HCT116 (cell line): ENCODE measurements around the gene PYGB. TPM values are rescaled to one million over a fixed set of nuclear protein-coding genes. Genes with fewer than 3 reads are reported as not detected.

Source experiments
- ATAC-seq: fragments of 200-7000 bp; cut with Tn5 transposase; 2 replicates; pipeline ENCODE4 v1.9.1; 2020; ENCODE audit warnings: mild to moderate bottlenecking, moderate library complexity
- BruUV-seq: library from RNA; stranded (reverse); fragments of 400-500 nt; replicated peaks from 2 replicates; lab custom pipeline; 2021; lab: Mats Ljungman, UMichigan
- CTCF ChIA-PET: fragments of 300-600 bp; sonication (Branson Sonifier 250); formaldehyde crosslinking; loops from one replicate; lab custom pipeline; 2021; ENCODE audit warnings: antibody characterized with exemption; lab: Charles Lee
- POLR2A ChIA-PET: fragments of 300-600, 350-600 bp; sonication (Branson Sonifier 250); formaldehyde crosslinking; loops from one replicate; lab custom pipeline; 2021; ENCODE audit warnings: antibody characterized with exemption; lab: Charles Lee
- RAD21 ChIA-PET, 2 experiments: fragments of 300-600 bp; sonication (Branson Sonifier 250); formaldehyde crosslinking; loops; one replicate each; lab custom pipeline; 2023; ENCODE audit warnings: low total read pairs in 2 of 2; ENCODE audit not compliant: uncharacterized antibody in 2 of 2, unreplicated experiment in 2 of 2, low non-redundant PET in 1 of 2; lab: Charles Lee
- DNase-seq: peaks from one replicate; pipeline ENCODE4 v3.0.0-alpha.2; 2010; ENCODE audit warnings: low read depth, low spot score
- H2AFZ ChIP-seq: fragments of 200-600 bp; shearing (Covaris generic), sonication (generic); 2 replicates; pipeline ENCODE4 v1.6.1; 2017; ENCODE audit warnings: low read depth, mixed run types, mixed read lengths, antibody characterized with exemption, low read length; ENCODE audit not compliant: poor library complexity, severe bottlenecking
- H3K27ac ChIP-seq: 2 replicates; pipeline ENCODE4 v1.5.1; 2012; ENCODE audit warnings: low read depth, low read length
- H3K27me3 ChIP-seq: fragments of 200-600 bp; sonication (generic); 2 replicates; pipeline ENCODE4 v1.6.1; 2016; ENCODE audit warnings: mixed run types, low read length, mixed read lengths; ENCODE audit not compliant: insufficient read depth
- H3K36me3 ChIP-seq, 2 experiments: fragments of 200-500 bp in 1 of 2; fragments of 200-600 bp in 1 of 2; sonication (Bioruptor generic) in 1 of 2; sonication (generic) in 1 of 2; 2 replicates each; pipeline versions ENCODE4 v1.5.1 to v1.6.1; 2014 to 2016; ENCODE audit warnings: low read length in 2 of 2, inconsistent platforms in 1 of 2, mixed read lengths in 1 of 2, mixed run types in 1 of 2; ENCODE audit not compliant: insufficient read depth in 2 of 2, control insufficient read depth in 1 of 2
- H3K4me1 ChIP-seq, 2 experiments: fragments of 200-600 bp in 1 of 2; sonication (generic) in 1 of 2; 2 replicates each; pipeline versions ENCODE4 v1.5.1 to v1.6.1; 2012 to 2017; ENCODE audit warnings: low read length in 2 of 2, inconsistent platforms in 1 of 2, mild to moderate bottlenecking in 1 of 2, mixed read lengths in 1 of 2, mixed run types in 1 of 2, moderate library complexity in 1 of 2; ENCODE audit not compliant: insufficient read depth in 2 of 2, control insufficient read depth in 1 of 2
- H3K4me2 ChIP-seq: fragments of 200-600 bp; sonication (generic); 2 replicates; pipeline ENCODE4 v1.6.1; 2017; ENCODE audit warnings: mixed run types, low read length, mixed read lengths
- H3K4me3 ChIP-seq, 2 experiments: fragments of 200-600 bp in 1 of 2; sonication (generic) in 1 of 2; replicated peaks in 1 of 2; 2 replicates each; pipeline ENCODE4 v1.5.1; 2011 to 2016; ENCODE audit warnings: low read length in 2 of 2, control low read depth in 1 of 2, low read depth in 1 of 2, mild to moderate bottlenecking in 1 of 2, mixed read lengths in 1 of 2, mixed run types in 1 of 2
- H3K79me2 ChIP-seq: fragments of 200-600 bp; sonication (generic); 2 replicates; pipeline ENCODE4 v1.6.1; 2017; ENCODE audit warnings: mild to moderate bottlenecking, mixed run types, low read length, moderate library complexity, mixed read lengths; ENCODE audit not compliant: insufficient read depth
- H3K9ac ChIP-seq: fragments of 200-600 bp; sonication (generic); 2 replicates; pipeline ENCODE4 v1.6.1; 2016; ENCODE audit warnings: low read length, mixed read lengths
- H3K9me2 ChIP-seq: fragments of 200-600 bp; sonication (generic), shearing (Covaris generic); 2 replicates; pipeline ENCODE4 v1.6.1; 2017; ENCODE audit warnings: mixed run types, mild to moderate bottlenecking, moderate library complexity; ENCODE audit not compliant: insufficient read depth
- H3K9me3 ChIP-seq, 2 experiments: fragments of 200-500 bp in 1 of 2; fragments of 200-600 bp in 1 of 2; sonication (Bioruptor generic) in 1 of 2; sonication (generic) in 1 of 2; 2 replicates each; pipeline ENCODE4 v1.6.1; 2014 to 2017; ENCODE audit warnings: low read length in 2 of 2, mixed read lengths in 2 of 2, inconsistent platforms in 1 of 2, low read depth in 1 of 2, mild to moderate bottlenecking in 1 of 2, mixed run types in 1 of 2, moderate library complexity in 1 of 2; ENCODE audit not compliant: control insufficient read depth in 1 of 2, insufficient read depth in 1 of 2
- H4K20me1 ChIP-seq: fragments of 200-600 bp; sonication (generic), shearing (Covaris generic); 2 replicates; pipeline ENCODE4 v1.6.1; 2017; ENCODE audit warnings: mixed run types, mild to moderate bottlenecking, moderate library complexity; ENCODE audit not compliant: insufficient read depth
- ATF3 ChIP-seq: IDR thresholded peaks from 2 replicates; pipeline ENCODE4 v1.6.1; 2012
- CEBPB ChIP-seq: IDR thresholded peaks from 2 replicates; pipeline ENCODE4 v1.6.1; 2012; ENCODE audit warnings: low read depth
- CTCF ChIP-seq, 3 experiments: fragments of 200-600 bp in 1 of 3; sonication (generic) in 1 of 3; IDR thresholded peaks in 2 of 3; conservative IDR thresholded peaks in 1 of 3; 2 replicates each; pipeline ENCODE4 v1.5.1; 2012 to 2017; ENCODE audit warnings: low read depth in 2 of 3, low read length in 2 of 3, antibody characterized with exemption in 1 of 3, borderline replicate concordance in 1 of 3, control low read depth in 1 of 3, mild to moderate bottlenecking in 1 of 3, mixed read lengths in 1 of 3, mixed run types in 1 of 3, moderate library complexity in 1 of 3; ENCODE audit not compliant: insufficient read depth in 1 of 3
- EGR1 ChIP-seq: IDR thresholded peaks from 2 replicates; pipeline ENCODE4 v1.6.1; 2012; ENCODE audit warnings: low read depth
- EZH2 ChIP-seq: fragments of 200-600 bp; sonication (generic); IDR thresholded peaks from 2 replicates; pipeline ENCODE4 v1.6.1; 2017; ENCODE audit warnings: antibody characterized with exemption, mixed run types
- POLR2A ChIP-seq: IDR thresholded peaks from 2 replicates; pipeline ENCODE4 v1.7.0; 2011; ENCODE audit warnings: borderline replicate concordance; ENCODE audit not compliant: insufficient read depth, insufficient read length; ENCODE audit errors: extremely low read depth
- SIN3A ChIP-seq: IDR thresholded peaks from 2 replicates; pipeline ENCODE4 v1.6.1; 2012; ENCODE audit warnings: low read depth
- SRF ChIP-seq: IDR thresholded peaks from 2 replicates; pipeline ENCODE4 v1.6.1; 2012; ENCODE audit warnings: low read depth
- YY1 ChIP-seq: IDR thresholded peaks from 2 replicates; pipeline ENCODE4 v1.6.1; 2011; ENCODE audit warnings: low read length, low read depth, moderate library complexity, mild to moderate bottlenecking; ENCODE audit not compliant: insufficient replicate concordance; ENCODE audit errors: extremely low read depth
- ZNF274 ChIP-seq: fragments of 200-500 bp; sonication (Bioruptor generic); IDR thresholded peaks from 2 replicates; pipeline ENCODE4 v1.6.1; 2014; ENCODE audit warnings: mild to moderate bottlenecking, low read depth, low read length, inconsistent platforms
- intact Hi-C: fragments of 100-400 bp; cut with micrococcal nuclease; formaldehyde crosslinking; loops from 2 replicates; pipeline ENCODE4 v1.10.0; 2022
- total RNA-seq: library from RNA; stranded (reverse); gene quantifications from one replicate; pipeline ENCODE4 v1.2.1, GENCODE V29; 2021; ENCODE audit not compliant: unreplicated experiment
- TF ChIP-seq, protein P1 (sequence below): IDR thresholded peaks from 2 replicates; pipeline ENCODE4 v1.6.1; 2012; ENCODE audit warnings: low read depth

PYGB gene
- total RNA-seq, 1 experiment from 2014 or later, result 87.8 TPM

DNA sequence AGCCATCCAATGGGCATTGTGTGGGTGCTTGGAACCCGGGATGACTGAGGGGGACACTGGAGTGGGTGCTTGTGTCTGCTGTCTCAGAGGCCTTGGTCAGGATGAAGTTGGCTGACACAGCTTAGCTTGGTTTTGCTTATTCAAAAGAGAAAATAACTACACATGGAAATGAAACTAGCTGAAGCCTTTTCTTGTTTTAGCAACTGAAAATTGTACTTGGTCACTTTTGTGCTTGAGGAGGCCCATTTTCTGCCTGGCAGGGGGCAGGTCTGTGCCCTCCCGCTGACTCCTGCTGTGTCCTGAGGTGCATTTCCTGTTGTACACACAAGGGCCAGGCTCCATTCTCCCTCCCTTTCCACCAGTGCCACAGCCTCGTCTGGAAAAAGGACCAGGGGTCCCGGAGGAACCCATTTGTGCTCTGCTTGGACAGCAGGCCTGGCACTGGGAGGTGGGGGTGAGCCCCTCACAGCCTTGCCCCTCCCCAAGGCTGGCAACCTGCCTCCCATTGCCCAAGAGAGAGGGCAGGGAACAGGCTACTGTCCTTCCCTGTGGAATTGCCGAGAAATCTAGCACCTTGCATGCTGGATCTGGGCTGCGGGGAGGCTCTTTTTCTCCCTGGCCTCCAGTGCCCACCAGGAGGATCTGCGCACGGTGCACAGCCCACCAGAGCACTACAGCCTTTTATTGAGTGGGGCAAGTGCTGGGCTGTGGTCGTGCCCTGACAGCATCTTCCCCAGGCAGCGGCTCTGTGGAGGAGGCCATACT lies 49.4 kb downstream of the PYGB start:
- ChIA-PET RAD21 (no interaction called here), CTCF (interaction anchor here (5.0 kb wide), 1 partner anchor 101 kb away, joined by 44 read pairs; no protein-coding TSS in a partner anchor), POLR2A (no interaction called here)
- BruUV-seq, result no TSS peak
- H3K27ac ChIP-seq, result 0 out of 2 replicates have a peak overlapping the region, but pooled peaks have one; percentile 26
- H2AFZ ChIP-seq, result no peak overlapping the region
- H3K79me2 ChIP-seq, result no peaks in the 10 kb centered on the region
- H3K9me2 ChIP-seq, result no peaks in the 10 kb centered on the region
- H3K4me2 ChIP-seq, result no peak overlapping the region
- H3K9ac ChIP-seq, result no peak overlapping the region
- DNase-seq (no peak), ATAC-seq (no peak)
- peaks cover 29 to 34% of the 10 kb centered on the region in 2 experiments for H3K4me1 ChIP-seq
- intact Hi-C loops, result no loop called here
- H4K20me1 ChIP-seq, result no peaks in the 10 kb centered on the region
- no peak overlapping the region for H3K4me3 ChIP-seq
- peaks cover 3 to 6% of the 10 kb centered on the region in 2 experiments; a peak in 1 of 4 replicates for H3K36me3 ChIP-seq
- H3K9me3 ChIP-seq, result no peaks in the 10 kb centered on the region
- TF ChIP-seq ATF3, result no peak
- H3K27me3 ChIP-seq, result no peaks in the 10 kb centered on the region

DNA sequence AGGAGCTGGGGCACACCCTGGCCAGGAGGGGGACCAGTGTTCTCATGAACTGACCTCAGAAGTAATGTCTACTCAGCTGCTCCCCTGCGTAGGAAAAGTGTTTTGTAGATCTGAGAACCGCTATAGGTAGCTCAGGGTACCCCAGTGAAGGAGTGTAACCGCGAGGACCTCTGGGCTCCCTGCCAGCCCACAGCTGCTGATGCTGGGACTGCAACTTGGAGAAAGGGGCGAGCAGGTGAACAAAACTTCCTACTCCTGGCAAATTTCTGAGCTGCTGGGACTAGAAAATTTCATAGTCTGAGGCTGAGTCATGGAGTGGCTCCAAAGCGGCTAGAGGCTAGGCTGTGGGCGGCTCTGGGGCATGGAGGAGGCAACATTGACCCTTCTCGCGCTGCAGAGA lies 51.9 kb downstream of the PYGB start:
- peak overlapping the region; percentile 42; the same call in 1 of the 2 replicates for H3K27ac ChIP-seq
- ATAC-seq, result peak; percentile 4; the same call in 1 of the 2 replicates
- TF ChIP-seq EZH2, result no peak
- TF ChIP-seq, protein P1, sequence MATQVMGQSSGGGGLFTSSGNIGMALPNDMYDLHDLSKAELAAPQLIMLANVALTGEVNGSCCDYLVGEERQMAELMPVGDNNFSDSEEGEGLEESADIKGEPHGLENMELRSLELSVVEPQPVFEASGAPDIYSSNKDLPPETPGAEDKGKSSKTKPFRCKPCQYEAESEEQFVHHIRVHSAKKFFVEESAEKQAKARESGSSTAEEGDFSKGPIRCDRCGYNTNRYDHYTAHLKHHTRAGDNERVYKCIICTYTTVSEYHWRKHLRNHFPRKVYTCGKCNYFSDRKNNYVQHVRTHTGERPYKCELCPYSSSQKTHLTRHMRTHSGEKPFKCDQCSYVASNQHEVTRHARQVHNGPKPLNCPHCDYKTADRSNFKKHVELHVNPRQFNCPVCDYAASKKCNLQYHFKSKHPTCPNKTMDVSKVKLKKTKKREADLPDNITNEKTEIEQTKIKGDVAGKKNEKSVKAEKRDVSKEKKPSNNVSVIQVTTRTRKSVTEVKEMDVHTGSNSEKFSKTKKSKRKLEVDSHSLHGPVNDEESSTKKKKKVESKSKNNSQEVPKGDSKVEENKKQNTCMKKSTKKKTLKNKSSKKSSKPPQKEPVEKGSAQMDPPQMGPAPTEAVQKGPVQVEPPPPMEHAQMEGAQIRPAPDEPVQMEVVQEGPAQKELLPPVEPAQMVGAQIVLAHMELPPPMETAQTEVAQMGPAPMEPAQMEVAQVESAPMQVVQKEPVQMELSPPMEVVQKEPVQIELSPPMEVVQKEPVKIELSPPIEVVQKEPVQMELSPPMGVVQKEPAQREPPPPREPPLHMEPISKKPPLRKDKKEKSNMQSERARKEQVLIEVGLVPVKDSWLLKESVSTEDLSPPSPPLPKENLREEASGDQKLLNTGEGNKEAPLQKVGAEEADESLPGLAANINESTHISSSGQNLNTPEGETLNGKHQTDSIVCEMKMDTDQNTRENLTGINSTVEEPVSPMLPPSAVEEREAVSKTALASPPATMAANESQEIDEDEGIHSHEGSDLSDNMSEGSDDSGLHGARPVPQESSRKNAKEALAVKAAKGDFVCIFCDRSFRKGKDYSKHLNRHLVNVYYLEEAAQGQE, result no peak
- no peak for TF ChIP-seq CEBPB
- no peak for TF ChIP-seq CTCF (IDR thresholded peaks at IDR 0.05 in 2 of 3, conservative IDR thresholded peaks at IDR 0.05 in 1 of 3; ENCODE audit: borderline replicate concordance in 1 of 3, insufficient read depth in 1 of 3, low read depth in 2 of 3, low read length in 2 of 3)
- no peak for TF ChIP-seq ZNF274
- TF ChIP-seq POLR2A, result no peak
- TF ChIP-seq YY1, result no peak
- TF ChIP-seq EGR1, result no peak
- no peak for TF ChIP-seq SIN3A
- TF ChIP-seq SRF, result no peak

More for the DNA sequence above, 51.9 kb downstream of the PYGB start:
- Histone ChIP-seq H3K27me3 (no peaks in the 10 kb centered on the region), H3K9ac (no peak overlapping the region), H3K9me3 (no peaks in the 10 kb centered on the region), H3K79me2 (no peaks in the 10 kb centered on the region), H4K20me1 (no peaks in the 10 kb centered on the region), H3K4me1 (peaks cover 29 to 34% of the 10 kb centered on the region in 2 experiments), H2AFZ (no peak overlapping the region), H3K4me2 (peak overlapping the region; percentile 41), H3K36me3 (peaks cover 3 to 6% of the 10 kb centered on the region in 2 experiments; a peak in 1 of 4 replicates), H3K4me3 (no peak overlapping the region), H3K9me2 (no peaks in the 10 kb centered on the region)
- ChIA-PET RAD21 (no interaction called here), CTCF (interaction anchor here (2.0 to 3.3 kb wide), 2 partner anchors 99 to 161 kb away, joined by 4 to 34 read pairs; no protein-coding TSS in a partner anchor), POLR2A (interaction anchor here (0.9 to 2.1 kb wide), 2 partner anchors 9 to 52 kb away, joined by 3 to 4 read pairs; partner anchors contain the start of gene PYGB)
- BruUV-seq, result no TSS peak
- DNase-seq, result no peak
- intact Hi-C loops, result loop anchor here (10.0 kb wide), 2 partner anchors 45 to 275 kb away; no protein-coding TSS in a partner anchor
